IMR-90 (cell line): ENCODE results near the gene OSBPL9. TPM values are rescaled to one million over a fixed set of nuclear protein-coding genes. Genes with fewer than 3 reads are reported as not detected.

Experiments used
- ATAC-seq: fragments of 200-7000 bp; cut with Tn5 transposase; 2 replicates; pipeline ENCODE4 v1.9.1; 2020; ENCODE audit warnings: low read depth, mild to moderate bottlenecking, moderate library complexity
- BruUV-seq: library from RNA; stranded (reverse); fragments of 400-500 nt; replicated peaks from 2 replicates; lab custom pipeline; 2021; lab: Mats Ljungman, UMichigan
- CTCF ChIA-PET: fragments of 300-600 bp; formaldehyde crosslinking; extraction: SDS; loops from one replicate; lab custom pipeline; 2021; ENCODE audit warnings: antibody characterized with exemption; lab: Yijun Ruan, JAX
- POLR2A ChIA-PET: fragments of 300-600 bp; sonication (Branson Sonifier 250); formaldehyde crosslinking; loops from one replicate; lab custom pipeline; 2022; ENCODE audit warnings: antibody characterized with exemption; ENCODE audit not compliant: unreplicated experiment; lab: Charles Lee
- DNase-seq: peaks from one replicate; pipeline ENCODE4 v3.0.0; 2013
- H2AFZ ChIP-seq: replicated peaks from 2 replicates; pipeline ENCODE3; 2013; ENCODE audit warnings: low read length, mild to moderate bottlenecking; ENCODE audit not compliant: poor library complexity
- H2AK5ac ChIP-seq: 2 replicates; pipeline ENCODE4 v1.6.1; 2013; ENCODE audit warnings: low read depth, low read length, inconsistent platforms
- H2AK9ac ChIP-seq: replicated peaks from 2 replicates; pipeline ENCODE3; 2013; ENCODE audit warnings: mild to moderate bottlenecking, low read depth, low read length, moderate library complexity; ENCODE audit not compliant: poor library complexity
- H2BK120ac ChIP-seq: 2 replicates; pipeline ENCODE4 v1.6.1; 2013; ENCODE audit warnings: low read depth, low read length, inconsistent platforms
- H2BK15ac ChIP-seq: 3 replicates; pipeline ENCODE4 v1.6.1; 2013; ENCODE audit warnings: low read depth, low read length, inconsistent platforms
- H2BK20ac ChIP-seq: 2 replicates; pipeline ENCODE4 v1.6.1; 2013; ENCODE audit warnings: low read depth, mild to moderate bottlenecking, inconsistent platforms, low read length, moderate library complexity
- H2BK5ac ChIP-seq: 2 replicates; pipeline ENCODE4 v1.6.1; 2013; ENCODE audit warnings: mild to moderate bottlenecking, low read depth, low read length, inconsistent platforms; ENCODE audit not compliant: poor library complexity, severe bottlenecking
- H3K14ac ChIP-seq: replicated peaks from 2 replicates; pipeline ENCODE4 v1.6.1; 2013; ENCODE audit warnings: low read depth, low read length, inconsistent platforms
- H3K18ac ChIP-seq: 2 replicates; pipeline ENCODE4 v1.6.1; 2013; ENCODE audit warnings: low read depth, low read length, control low read depth
- H3K23ac ChIP-seq: 2 replicates; pipeline ENCODE4 v1.6.1; 2013; ENCODE audit warnings: low read depth, low read length, inconsistent platforms
- H3K27ac ChIP-seq: 2 replicates; pipeline ENCODE4 v1.5.1; 2013; ENCODE audit warnings: mild to moderate bottlenecking, control low read depth, low read length; ENCODE audit not compliant: insufficient read depth
- H3K27me3 ChIP-seq: 2 replicates; pipeline ENCODE4 v1.6.1; 2013; ENCODE audit warnings: low read length; ENCODE audit not compliant: control insufficient read depth, insufficient read depth
- H3K36me3 ChIP-seq: 2 replicates; pipeline ENCODE4 v1.6.1; 2013; ENCODE audit warnings: low read length, mixed read lengths; ENCODE audit not compliant: control insufficient read depth, insufficient read depth
- H3K4ac ChIP-seq: 2 replicates; pipeline ENCODE4 v1.6.1; 2013; ENCODE audit warnings: low read depth, low read length, inconsistent platforms
- H3K4me1 ChIP-seq: 2 replicates; pipeline ENCODE4 v1.6.1; 2013; ENCODE audit warnings: low read length, mixed read lengths; ENCODE audit not compliant: control insufficient read depth, insufficient read depth
- H3K4me2 ChIP-seq: 2 replicates; pipeline ENCODE4 v1.6.1; 2013; ENCODE audit warnings: low read depth, mild to moderate bottlenecking, control low read depth, low read length, moderate library complexity
- H3K4me3 ChIP-seq: 2 replicates; pipeline ENCODE4 v1.5.1; 2013; ENCODE audit warnings: low read depth, mild to moderate bottlenecking, control low read depth, low read length, moderate library complexity; ENCODE audit not compliant: insufficient read depth
- H3K56ac ChIP-seq: 2 replicates; pipeline ENCODE4 v1.6.1; 2013; ENCODE audit warnings: low read length, inconsistent platforms; ENCODE audit not compliant: insufficient read depth; ENCODE audit errors: extremely low read depth
- H3K79me1 ChIP-seq, 2 experiments: 2 replicates each; pipeline ENCODE4 v1.6.1; 2013; ENCODE audit warnings: low read length in 2 of 2, inconsistent platforms in 1 of 2, low read depth in 1 of 2
- H3K9ac ChIP-seq: 2 replicates; pipeline ENCODE4 v1.6.1; 2013; ENCODE audit warnings: low read depth, low read length, control low read depth
- H3K9me1 ChIP-seq: 2 replicates; pipeline ENCODE4 v1.6.1; 2013; ENCODE audit warnings: low read length, inconsistent platforms; ENCODE audit not compliant: insufficient read depth
- H3K9me3 ChIP-seq: 2 replicates; pipeline ENCODE4 v1.6.1; 2013; ENCODE audit warnings: low read length; ENCODE audit not compliant: control insufficient read depth, insufficient read depth
- H4K20me1 ChIP-seq: 2 replicates; pipeline ENCODE4 v1.6.1; 2013; ENCODE audit warnings: low read length, inconsistent platforms; ENCODE audit not compliant: insufficient read depth
- H4K5ac ChIP-seq: 2 replicates; pipeline ENCODE4 v1.6.1; 2013; ENCODE audit warnings: mild to moderate bottlenecking, low read depth, low read length, control low read depth
- H4K8ac ChIP-seq, 2 experiments: 2 replicates each; pipeline ENCODE4 v1.6.1; 2013; ENCODE audit warnings: low read depth in 2 of 2, low read length in 2 of 2, control low read depth in 1 of 2, inconsistent platforms in 1 of 2
- H4K91ac ChIP-seq: 2 replicates; pipeline ENCODE4 v1.6.1; 2013; ENCODE audit warnings: low read depth, low read length, inconsistent platforms; ENCODE audit not compliant: insufficient read depth
- CEBPB ChIP-seq: IDR thresholded peaks from 2 replicates; pipeline ENCODE4 v1.6.1; 2012; ENCODE audit warnings: low read depth, low read length, improper control_type of control experiment
- CTCF ChIP-seq: conservative IDR thresholded peaks from 2 replicates; pipeline ENCODE4 v1.5.1; 2012; ENCODE audit warnings: mild to moderate bottlenecking, low read depth, low read length, improper control_type of control experiment
- ELK1 ChIP-seq: fragments of 150-350 bp; IDR thresholded peaks from 2 replicates; pipeline ENCODE4 v1.6.1; 2016; ENCODE audit warnings: low read depth, mild to moderate bottlenecking, low read length, moderate library complexity, borderline replicate concordance
- MAFK ChIP-seq: IDR thresholded peaks from 2 replicates; pipeline ENCODE4 v1.6.1; 2012; ENCODE audit warnings: low read depth, low read length, improper control_type of control experiment
- NFE2L2 ChIP-seq: fragments of 150-350 bp; IDR thresholded peaks from 2 replicates; pipeline ENCODE4 v1.6.1; 2016; ENCODE audit warnings: low read depth, mild to moderate bottlenecking, low read length
- POLR2A ChIP-seq: IDR thresholded peaks from 2 replicates; pipeline ENCODE4 v1.6.1; 2012; ENCODE audit warnings: mild to moderate bottlenecking, low read depth, low read length
- RAD21 ChIP-seq: IDR thresholded peaks from 2 replicates; pipeline ENCODE4 v1.6.1; 2012; ENCODE audit warnings: low read length, improper control_type of control experiment
- RCOR1 ChIP-seq: IDR thresholded peaks from 2 replicates; pipeline ENCODE4 v1.6.1; 2012; ENCODE audit warnings: mild to moderate bottlenecking, low read length, improper control_type of control experiment; ENCODE audit not compliant: insufficient replicate concordance
- RFX5 ChIP-seq: IDR thresholded peaks from 2 replicates; pipeline ENCODE4 v1.8.0; 2012; ENCODE audit warnings: low read depth, mild to moderate bottlenecking, low read length, moderate library complexity
- SMC3 ChIP-seq: fragments of 150-350 bp; IDR thresholded peaks from 2 replicates; pipeline ENCODE4 v1.6.1; 2016; ENCODE audit warnings: low read depth, mild to moderate bottlenecking, antibody characterized with exemption, low read length, moderate library complexity
- USF2 ChIP-seq: fragments of 150-350 bp; IDR thresholded peaks from 2 replicates; pipeline ENCODE4 v1.6.1; 2017; ENCODE audit warnings: mild to moderate bottlenecking, antibody characterized with exemption, low read length, low read depth
- WGBS, 2 experiments: methylation state at CpG; one replicate each; pipeline versions ENCODE4 v1.1.5 to v1.1.7; 2013; ENCODE audit warnings: missing lambda C conversion rate in 2 of 2; ENCODE audit not compliant: insufficient read length in 1 of 2; ENCODE audit errors: extremely low coverage in 2 of 2; 5-methylcytosine and 5-hydroxymethylcytosine counted together
- dilution Hi-C: fragments of 300-500 bp; cut with HindIII; formaldehyde crosslinking; loops from one replicate; pipeline ENCODE4 v1.14.3; 2018; ENCODE audit warnings: low sequenced_read_pairs; ENCODE audit not compliant: unreplicated experiment
- in situ Hi-C: fragments of 300-500 bp; cut with MboI; formaldehyde crosslinking; loops from 3 replicates; pipeline ENCODE4 v1.14.3; 2019; ENCODE audit warnings: low sequenced_read_pairs, inconsistent platforms, mixed read lengths
- intact Hi-C: fragments of 100-400 bp; cut with micrococcal nuclease; formaldehyde crosslinking; loops from 2 replicates; pipeline ENCODE4 v1.10.0; 2022
- polyA plus RNA-seq, 3 experiments: library from polyadenylated mRNA; depleted of rRNA; stranded (reverse); fragments of >200 nt; gene quantifications; 2 replicates each; pipeline ENCODE4 v1.2.3, GENCODE V29; 2012; ENCODE audit warnings: low replicate concordance in 1 of 3
- total RNA-seq: library from RNA; depleted of rRNA; stranded (reverse); fragments of >200 nt; gene quantifications from 2 replicates; pipeline ENCODE4 v1.2.3, GENCODE V29; 2012

Gene OSBPL9
- total and polyA plus RNA-seq, 2 of the 4 experiments (the other 2 are of a cell fraction) = 51.4 to 127 TPM

- H3K56ac ChIP-seq = no peak overlapping the region
- ATAC-seq (peak; percentile 3; the same call in 1 of the 2 replicates), DNase-seq (peak; percentile 33)
- CTCF ChIA-PET = no interaction called here
- H2BK15ac ChIP-seq = no peak overlapping the region
- H3K27ac ChIP-seq = no peak overlapping the region
- no peak overlapping the region for H2AFZ ChIP-seq
- H3K18ac ChIP-seq = no peak overlapping the region
- H2AK5ac ChIP-seq = no peak overlapping the region
- H3K9me3 ChIP-seq = no peaks in the 10 kb centered on the region
- no peak overlapping the region for H3K14ac ChIP-seq
- no peaks in the 10 kb centered on the region; the same call in 1 of the 2 replicates for H3K9me1 ChIP-seq
- H2BK20ac ChIP-seq = no peak overlapping the region
- H3K4me3 ChIP-seq = no peak overlapping the region
- no peak overlapping the region for H2BK5ac ChIP-seq
- intact Hi-C loops (no loop called here), dilution Hi-C loops (no loop called here), in situ Hi-C loops (no loop called here)
- no peak overlapping the region for H2AK9ac ChIP-seq
- H3K79me1 ChIP-seq = peaks cover 0 to 6% of the 10 kb centered on the region in 2 experiments; a peak in 3 of 4 replicates
- peak overlapping the region; percentile 39; the same call in 1 of the 2 replicates for H3K4me2 ChIP-seq
- H3K4ac ChIP-seq = no peak overlapping the region
- WGBS, 2 experiments = no CpG with 5 or more reads among the region's 2 CpGs
- H3K4me1 ChIP-seq = no peaks in the 10 kb centered on the region; the same call in 1 of the 2 replicates
- H4K20me1 ChIP-seq = no peaks in the 10 kb centered on the region
- no peaks in the 10 kb centered on the region for H3K36me3 ChIP-seq
- H3K23ac ChIP-seq = no peak overlapping the region
- POLR2A ChIA-PET = interaction anchor here (0.5 kb wide), 1 partner anchor 97 kb away, joined by 8 read pairs; no protein-coding TSS in a partner anchor
- no peak for TF ChIP-seq CEBPB
- TF ChIP-seq RFX5 = no peak
- TF ChIP-seq USF2 = no peak
- no peak for TF ChIP-seq RAD21
- no peak for TF ChIP-seq RCOR1
- TF ChIP-seq MAFK = no peak
- no peak for TF ChIP-seq POLR2A
- no peak for TF ChIP-seq SMC3
- TF ChIP-seq CTCF = no peak
- no peak for TF ChIP-seq NFE2L2
- no peak for TF ChIP-seq ELK1
- no peak overlapping the region; a peak in 1 of 4 replicates for H4K8ac ChIP-seq
- no peak overlapping the region for H2BK120ac ChIP-seq
- H3K9ac ChIP-seq = no peak overlapping the region
- no peak overlapping the region for H4K91ac ChIP-seq
- H3K27me3 ChIP-seq = no peaks in the 10 kb centered on the region
- H4K5ac ChIP-seq = no peak overlapping the region
- no TSS peak for BruUV-seq
These were observed 4.4 kb upstream of the OSBPL9 start for GRCh38 chr1:51612447-51612961.
